Measurements from ENCODE around the gene SLC7A1. TPM values are rescaled to one million over a fixed set of nuclear protein-coding genes. Genes with fewer than 3 reads are reported as not detected.
A peak's percentile ranks its signal among the peaks of the same experiment; 100 is the strongest.

The SLC7A1 gene
- total RNA-seq, 3 donors from 2014 or later = 6.6 to 15.4 (median 12.7) TPM

- no peak for TF ChIP-seq POLR2A (IDR thresholded peaks at IDR 0.05)
- TF ChIP-seq CTCF (IDR thresholded peaks at IDR 0.05) = no peak
- no peak for TF ChIP-seq POLR2AphosphoS5 (IDR thresholded peaks at IDR 0.05)
Observed at GRCh38 chr13:29523199-29523961, 72.1 kb downstream of the SLC7A1 start.

GRCh38 chr13:29522044-29522685 is 73.3 kb downstream of the SLC7A1 start:
- no peaks in the 10 kb centered on the region for H3K4me1 ChIP-seq
- H3K4me3 ChIP-seq = no peak overlapping the region
- H3K27ac ChIP-seq = peak overlapping the region; percentile 56 to 81
- no peak for DNase-seq (ENCODE audit: low spot score in 2 of 2)
- intact Hi-C loops (cut with DNase I; ENCODE audit: low total_unique reads) = no loop called here
- H3K27me3 ChIP-seq = no peaks in the 10 kb centered on the region
- no peaks in the 10 kb centered on the region for H3K36me3 ChIP-seq
- no peaks in the 10 kb centered on the region for H3K9me3 ChIP-seq
- TF ChIP-seq POLR2A (IDR thresholded peaks at IDR 0.05) (no peak), POLR2AphosphoS5 (IDR thresholded peaks at IDR 0.05) (peak in 2 of 3 donors; percentile 15 to 35)

More at GRCh38 chr13:29523199-29523961, 72.1 kb downstream of the SLC7A1 start:
- Histone ChIP-seq H3K36me3 (peaks cover 5% of the 10 kb centered on the region), H3K4me3 (no peak overlapping the region), H3K27ac (peak overlapping the region in 1 of 2 donors; percentile 81), H3K9me3 (no peaks in the 10 kb centered on the region), H3K4me1 (no peaks in the 10 kb centered on the region), H3K27me3 (no peaks in the 10 kb centered on the region)
- intact Hi-C loops (cut with DNase I; ENCODE audit: low total_unique reads) = no loop called here
- DNase-seq (ENCODE audit: low spot score in 2 of 2) = no peak

GRCh38 chr13:29521336-29521735 is 74.2 kb downstream of the SLC7A1 start:
- no peak overlapping the region for H3K4me3 ChIP-seq

GRCh38 chr13:29520671-29521070 is 74.8 kb downstream of the SLC7A1 start:
- H3K4me3 ChIP-seq = no peak overlapping the region
- no peak overlapping the region for H3K27ac ChIP-seq
- no peaks in the 10 kb centered on the region for H3K36me3 ChIP-seq
- no peak for TF ChIP-seq POLR2A (IDR thresholded peaks at IDR 0.05)
- TF ChIP-seq POLR2AphosphoS5 (IDR thresholded peaks at IDR 0.05) = no peak
- no peak for TF ChIP-seq CTCF (IDR thresholded peaks at IDR 0.05)
- no peaks in the 10 kb centered on the region for H3K27me3 ChIP-seq
- H3K4me1 ChIP-seq = no peaks in the 10 kb centered on the region
- H3K9me3 ChIP-seq = no peaks in the 10 kb centered on the region
- intact Hi-C loops (cut with DNase I; ENCODE audit: low total_unique reads) = no loop called here
- no peak for DNase-seq (ENCODE audit: low spot score in 2 of 2)

More at GRCh38 chr13:29521336-29521735, 74.2 kb downstream of the SLC7A1 start:
- no peaks in the 10 kb centered on the region for H3K27me3 ChIP-seq
- H3K4me1 ChIP-seq = no peaks in the 10 kb centered on the region
- TF ChIP-seq POLR2AphosphoS5 (IDR thresholded peaks at IDR 0.05) = no peak
- TF ChIP-seq POLR2A (IDR thresholded peaks at IDR 0.05) = no peak
- no peak for TF ChIP-seq CTCF (IDR thresholded peaks at IDR 0.05)
- peak overlapping the region in 1 of 2 donors; percentile 56 for H3K27ac ChIP-seq
- DNase-seq (ENCODE audit: low spot score in 2 of 2) = no peak
- no peaks in the 10 kb centered on the region for H3K36me3 ChIP-seq
- H3K9me3 ChIP-seq = no peaks in the 10 kb centered on the region
- intact Hi-C loops (cut with DNase I; ENCODE audit: low total_unique reads) = no loop called here

- no peak for TF ChIP-seq POLR2A (IDR thresholded peaks at IDR 0.05)
- TF ChIP-seq POLR2AphosphoS5 (IDR thresholded peaks at IDR 0.05) = no peak
- TF ChIP-seq CTCF (IDR thresholded peaks at IDR 0.05) = no peak
- Histone ChIP-seq H3K36me3 (no peaks in the 10 kb centered on the region), H3K4me1 (no peaks in the 10 kb centered on the region), H3K27ac (peak overlapping the region; percentile 5 to 16), H3K4me3 (no peak overlapping the region), H3K9me3 (no peaks in the 10 kb centered on the region), H3K27me3 (no peaks in the 10 kb centered on the region)
- no peak for DNase-seq (ENCODE audit: low spot score in 2 of 2)
- intact Hi-C loops (cut with DNase I; ENCODE audit: low total_unique reads) = no loop called here
Observed at GRCh38 chr13:29519921-29520320, 75.6 kb downstream of the SLC7A1 start.

Measured in breast epithelium (tissue), 4 donors.